Liver (tissue), 9 donors: Measurements from ENCODE around the gene ANTXR2. TPM values are rescaled to one million over a fixed set of nuclear protein-coding genes. Genes with fewer than 3 reads are reported as not detected.
"Not testable (repeated sequence)": the region's sequence is repeated elsewhere in the genome, so short reads cannot be mapped to it uniquely, and the experiment has no call there.

ENCODE experiments used
- DNase-seq: peaks from one replicate; pipeline ENCODE4 v3.0.0-alpha.2; 2017; ENCODE audit warnings: low spot score
- H3K27ac ChIP-seq, 2 donors: one replicate each; pipeline ENCODE4 v1.7.0; 2013; ENCODE audit warnings: inconsistent platforms in 2 of 2, low read length in 2 of 2, control low read depth in 1 of 2, low read depth in 1 of 2, mild to moderate bottlenecking in 1 of 2
- H3K27me3 ChIP-seq, 4 donors: one replicate each; pipeline versions ENCODE4 v1.6.1 to v1.7.0; 2013; ENCODE audit warnings: low read length in 3 of 4, inconsistent platforms in 1 of 4, mild to moderate bottlenecking in 1 of 4, moderate library complexity in 1 of 4; ENCODE audit not compliant: control insufficient read depth in 4 of 4, insufficient read depth in 4 of 4
- H3K36me3 ChIP-seq, 4 donors: one replicate each; pipeline versions ENCODE4 v1.6.1 to v1.7.0; 2013; ENCODE audit warnings: low read length in 3 of 4, mild to moderate bottlenecking in 3 of 4, low read depth in 1 of 4, moderate library complexity in 1 of 4; ENCODE audit not compliant: control insufficient read depth in 4 of 4, insufficient read depth in 3 of 4
- H3K4me1 ChIP-seq, 4 donors: one replicate each; pipeline versions ENCODE4 v1.6.1 to v1.7.0; 2013; ENCODE audit warnings: low read length in 3 of 4, mild to moderate bottlenecking in 3 of 4, moderate library complexity in 1 of 4; ENCODE audit not compliant: control insufficient read depth in 4 of 4, insufficient read depth in 4 of 4
- H3K4me3 ChIP-seq, 3 donors: one replicate each; pipeline versions ENCODE4 v1.6.1 to v1.7.0; 2013; ENCODE audit warnings: low read length in 3 of 3, control low read depth in 1 of 3, low read depth in 1 of 3, mild to moderate bottlenecking in 1 of 3
- H3K9ac ChIP-seq, 2 donors: one replicate each; pipeline ENCODE4 v1.7.0; 2013; ENCODE audit warnings: low read length in 2 of 2, mild to moderate bottlenecking in 2 of 2, moderate library complexity in 2 of 2, control low read depth in 1 of 2, low read depth in 1 of 2
- H3K9me3 ChIP-seq, 4 donors: one replicate each; pipeline versions ENCODE4 v1.6.1 to v1.7.0; 2013; ENCODE audit warnings: low read length in 3 of 4; ENCODE audit not compliant: control insufficient read depth in 4 of 4
- CTCF ChIP-seq: fragments of 150-350 bp; IDR thresholded peaks from 2 replicates; pipeline ENCODE4 v1.5.1; 2017; ENCODE audit warnings: improper control_type of control experiment, low read depth, low read length; ENCODE audit not compliant: missing input control
- EGR1 ChIP-seq, 2 donors: IDR thresholded peaks; 2 replicates each; pipeline ENCODE4 v1.6.1; 2016 to 2018; ENCODE audit warnings: antibody characterized with exemption in 2 of 2, low read depth in 2 of 2
- FOXA1 ChIP-seq: IDR thresholded peaks from 2 replicates; pipeline ENCODE4 v1.6.1; 2016; ENCODE audit warnings: antibody characterized with exemption
- FOXA2 ChIP-seq: IDR thresholded peaks from 2 replicates; pipeline ENCODE4 v1.6.1; 2016; ENCODE audit warnings: antibody characterized with exemption
- GABPA ChIP-seq, 2 donors: IDR thresholded peaks in 1 of 2; conservative IDR thresholded peaks in 1 of 2; 2 replicates each; pipeline ENCODE4 v1.6.1; 2016; ENCODE audit warnings: antibody characterized with exemption in 2 of 2, mild to moderate bottlenecking in 1 of 2, moderate library complexity in 1 of 2
- HNF4A ChIP-seq, 2 donors: conservative IDR thresholded peaks; 2 replicates each; pipeline ENCODE4 v1.6.1; 2016; ENCODE audit warnings: antibody characterized with exemption in 2 of 2, mild to moderate bottlenecking in 2 of 2
- HNF4G ChIP-seq: IDR thresholded peaks from 2 replicates; pipeline ENCODE4 v1.6.1; 2016; ENCODE audit warnings: antibody characterized with exemption
- JUND ChIP-seq, 2 donors: IDR thresholded peaks; 2 replicates each; pipeline ENCODE4 v1.6.1; 2016; ENCODE audit warnings: antibody characterized with exemption in 2 of 2
- NR2F2 ChIP-seq: IDR thresholded peaks from 2 replicates; pipeline ENCODE4 v1.6.1; 2016; ENCODE audit warnings: antibody characterized with exemption
- RAD21 ChIP-seq, 2 donors: IDR thresholded peaks; 2 replicates each; pipeline ENCODE4 v1.6.1; 2016; ENCODE audit warnings: antibody characterized with exemption in 2 of 2, mild to moderate bottlenecking in 2 of 2
- RXRA ChIP-seq, 2 donors: IDR thresholded peaks; 2 replicates each; pipeline ENCODE4 v1.6.1; 2017 to 2018; ENCODE audit warnings: antibody characterized with exemption in 2 of 2, mild to moderate bottlenecking in 1 of 2
- SP1 ChIP-seq: IDR thresholded peaks from 2 replicates; pipeline ENCODE4 v1.6.1; 2018; ENCODE audit warnings: antibody characterized with exemption, mild to moderate bottlenecking
- TAF1 ChIP-seq: conservative IDR thresholded peaks from 2 replicates; pipeline ENCODE4 v1.6.1; 2016; ENCODE audit warnings: antibody characterized with exemption, mild to moderate bottlenecking
- YY1 ChIP-seq: IDR thresholded peaks from 2 replicates; pipeline ENCODE4 v1.6.1; 2016; ENCODE audit warnings: antibody characterized with exemption, mild to moderate bottlenecking
- WGBS: extraction: QIAGEN DNeasy Blood & Tissue Kit; methylation state at CpG from one replicate; pipeline ENCODE4 v1.1.7; 2013; 5-methylcytosine and 5-hydroxymethylcytosine counted together
- polyA plus RNA-seq, 2 donors: library from polyadenylated mRNA; stranded (reverse) in 1 of 2; unstranded in 1 of 2; fragments of 200-250 nt in 1 of 2; fragments of >200 nt in 1 of 2; fragmentation: Nextera tagmentation in 1 of 2; extraction: Ambion mirVana in 1 of 2; gene quantifications; one replicate each; pipeline versions ENCODE4 v1.2.1 to v1.2.3, GENCODE V29; 2013 to 2015
- total RNA-seq, 2 donors: library from RNA; depleted of rRNA; stranded (reverse); fragments of >200 nt; gene quantifications; one replicate each; pipeline ENCODE4 v1.2.3, GENCODE V29; 2014
- TF ChIP-seq, protein P1 (sequence below): IDR thresholded peaks from 2 replicates; pipeline ENCODE4 v1.6.1; 2016; ENCODE audit warnings: antibody characterized with exemption, mild to moderate bottlenecking
- TF ChIP-seq, protein P2 (sequence below): IDR thresholded peaks from 2 replicates; pipeline ENCODE4 v1.6.1; 2016; ENCODE audit warnings: antibody characterized with exemption
- TF ChIP-seq, protein P3 (sequence below): IDR thresholded peaks from 2 replicates; pipeline ENCODE4 v1.6.1; 2016; ENCODE audit warnings: antibody characterized with exemption
- donor health status: healthy.
- donor health status: healthy.
- donor health status: healthy.
- donor health status: healthy.
- donor health status: healthy.

Gene ANTXR2
- total and polyA plus RNA-seq, 4 donors, result 16.1 to 30.5 (median 21.3) TPM

- peaks cover 0 to 7% (median 6%) of the 10 kb centered on the region in 4 donors for H3K36me3 ChIP-seq
- no peak overlapping the region for H3K27ac ChIP-seq
- TF ChIP-seq SP1 (no peak), HNF4A (conservative IDR thresholded peaks at IDR 0.05) (no peak), FOXA1 (no peak), TAF1 (no peak), JUND (IDR thresholded peaks at IDR 0.05) (no peak), NR2F2 (no peak), YY1 (no peak), HNF4G (no peak), CTCF (no peak), FOXA2 (no peak), RAD21 (IDR thresholded peaks at IDR 0.05) (no peak), RXRA (IDR thresholded peaks at IDR 0.05) (no peak), EGR1 (IDR thresholded peaks at IDR 0.05; ENCODE audit: low read depth in 2 of 2) (no peak), GABPA (IDR thresholded peaks at IDR 0.05 in 1 of 2, conservative IDR thresholded peaks at IDR 0.05 in 1 of 2) (no peak)
- TF ChIP-seq, protein P1, sequence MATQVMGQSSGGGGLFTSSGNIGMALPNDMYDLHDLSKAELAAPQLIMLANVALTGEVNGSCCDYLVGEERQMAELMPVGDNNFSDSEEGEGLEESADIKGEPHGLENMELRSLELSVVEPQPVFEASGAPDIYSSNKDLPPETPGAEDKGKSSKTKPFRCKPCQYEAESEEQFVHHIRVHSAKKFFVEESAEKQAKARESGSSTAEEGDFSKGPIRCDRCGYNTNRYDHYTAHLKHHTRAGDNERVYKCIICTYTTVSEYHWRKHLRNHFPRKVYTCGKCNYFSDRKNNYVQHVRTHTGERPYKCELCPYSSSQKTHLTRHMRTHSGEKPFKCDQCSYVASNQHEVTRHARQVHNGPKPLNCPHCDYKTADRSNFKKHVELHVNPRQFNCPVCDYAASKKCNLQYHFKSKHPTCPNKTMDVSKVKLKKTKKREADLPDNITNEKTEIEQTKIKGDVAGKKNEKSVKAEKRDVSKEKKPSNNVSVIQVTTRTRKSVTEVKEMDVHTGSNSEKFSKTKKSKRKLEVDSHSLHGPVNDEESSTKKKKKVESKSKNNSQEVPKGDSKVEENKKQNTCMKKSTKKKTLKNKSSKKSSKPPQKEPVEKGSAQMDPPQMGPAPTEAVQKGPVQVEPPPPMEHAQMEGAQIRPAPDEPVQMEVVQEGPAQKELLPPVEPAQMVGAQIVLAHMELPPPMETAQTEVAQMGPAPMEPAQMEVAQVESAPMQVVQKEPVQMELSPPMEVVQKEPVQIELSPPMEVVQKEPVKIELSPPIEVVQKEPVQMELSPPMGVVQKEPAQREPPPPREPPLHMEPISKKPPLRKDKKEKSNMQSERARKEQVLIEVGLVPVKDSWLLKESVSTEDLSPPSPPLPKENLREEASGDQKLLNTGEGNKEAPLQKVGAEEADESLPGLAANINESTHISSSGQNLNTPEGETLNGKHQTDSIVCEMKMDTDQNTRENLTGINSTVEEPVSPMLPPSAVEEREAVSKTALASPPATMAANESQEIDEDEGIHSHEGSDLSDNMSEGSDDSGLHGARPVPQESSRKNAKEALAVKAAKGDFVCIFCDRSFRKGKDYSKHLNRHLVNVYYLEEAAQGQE, result no peak
- TF ChIP-seq, protein P2, sequence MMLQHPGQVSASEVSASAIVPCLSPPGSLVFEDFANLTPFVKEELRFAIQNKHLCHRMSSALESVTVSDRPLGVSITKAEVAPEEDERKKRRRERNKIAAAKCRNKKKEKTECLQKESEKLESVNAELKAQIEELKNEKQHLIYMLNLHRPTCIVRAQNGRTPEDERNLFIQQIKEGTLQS, result no peak
- TF ChIP-seq, protein P3, sequence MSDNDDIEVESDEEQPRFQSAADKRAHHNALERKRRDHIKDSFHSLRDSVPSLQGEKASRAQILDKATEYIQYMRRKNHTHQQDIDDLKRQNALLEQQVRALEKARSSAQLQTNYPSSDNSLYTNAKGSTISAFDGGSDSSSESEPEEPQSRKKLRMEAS, result no peak
- H3K4me3 ChIP-seq, result no peak overlapping the region
- no peak for DNase-seq
- peaks cover 2 to 5% (median 3%) of the 10 kb centered on the region in 4 donors for H3K9me3 ChIP-seq
- peaks cover 0 to 10% (median 3%) of the 10 kb centered on the region in 4 donors for H3K4me1 ChIP-seq
- H3K27me3 ChIP-seq, result no peaks in the 10 kb centered on the region
- no peak overlapping the region for H3K9ac ChIP-seq
Measured at GRCh38 chr4:80004319-80004718, 68.7 kb downstream of the ANTXR2 start.

DNA sequence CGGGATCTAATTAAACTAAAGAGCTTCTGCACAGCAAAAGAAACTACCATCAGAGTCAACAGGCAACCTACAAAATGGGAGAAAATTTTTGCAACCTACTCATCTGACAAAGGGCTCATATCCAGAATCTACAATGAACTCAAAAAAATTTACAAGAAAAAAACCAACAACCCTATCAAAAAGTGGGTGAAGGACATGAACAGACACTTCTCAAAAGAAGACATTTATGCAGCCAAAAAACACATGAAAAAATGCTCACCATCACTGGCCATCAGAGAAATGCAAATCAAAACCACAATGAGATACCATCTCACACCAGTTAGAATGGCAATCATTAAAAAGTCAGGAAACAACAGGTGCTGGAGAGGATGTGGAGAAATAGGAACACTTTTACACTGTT, 70.5 kb downstream of the ANTXR2 start:
- not testable (repeated sequence) for H3K36me3 ChIP-seq, H3K27me3 ChIP-seq, H3K9ac ChIP-seq, H3K4me3 ChIP-seq, H3K27ac ChIP-seq, H3K9me3 ChIP-seq, DNase-seq, H3K4me1 ChIP-seq
- WGBS, result 83% methylated on average over 1 of the region's 1 CpG

DNA sequence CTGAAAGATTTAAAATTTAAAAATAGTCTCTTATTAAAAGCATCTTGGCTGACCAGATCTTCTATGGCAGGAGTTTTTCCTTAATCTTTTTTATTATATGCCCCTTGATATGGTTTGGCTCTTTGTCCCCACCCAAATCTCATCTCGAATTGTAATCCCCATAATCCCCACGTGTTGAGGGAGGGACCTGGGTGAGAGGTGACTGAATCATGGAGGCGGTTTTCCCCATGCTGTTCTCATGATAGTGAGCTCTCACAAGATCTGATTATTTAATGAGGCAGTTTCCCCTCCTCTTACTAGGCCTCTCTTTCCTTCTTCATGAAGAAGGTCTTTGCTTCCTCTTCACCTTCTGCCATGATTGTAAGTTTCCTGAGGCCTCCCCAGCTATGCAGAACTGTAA, 74.0 kb downstream of the ANTXR2 start:
- H3K27me3 ChIP-seq, H3K36me3 ChIP-seq, H3K27ac ChIP-seq, H3K9ac ChIP-seq, H3K9me3 ChIP-seq, DNase-seq, H3K4me1 ChIP-seq, H3K4me3 ChIP-seq: not testable (repeated sequence)
- WGBS, result 90% methylated on average over 3 of the region's 3 CpGs
